Rectal smooth muscle tissue (tissue), 1 donor: ENCODE measurements around the gene MEA1.
A peak's percentile ranks its signal among the peaks of the same experiment; 100 is the strongest.
"Not testable (repeated sequence)": the region's sequence is repeated elsewhere in the genome, so short reads cannot be mapped to it uniquely, and the experiment has no call there.

Experiments
- H3K27ac ChIP-seq: one replicate; pipeline ENCODE4 v1.7.0; 2013; ENCODE audit warnings: low read depth, low read length, inconsistent platforms
- H3K27me3 ChIP-seq: one replicate; pipeline ENCODE4 v1.7.0; 2013; ENCODE audit warnings: low read length; ENCODE audit not compliant: control insufficient read depth, insufficient read depth
- H3K36me3 ChIP-seq: one replicate; pipeline ENCODE4 v1.7.0; 2013; ENCODE audit warnings: low read length; ENCODE audit not compliant: control insufficient read depth, insufficient read depth
- H3K4me1 ChIP-seq: one replicate; pipeline ENCODE4 v1.7.0; 2013; ENCODE audit warnings: low read length; ENCODE audit not compliant: control insufficient read depth, insufficient read depth
- H3K4me3 ChIP-seq: one replicate; pipeline ENCODE4 v1.7.0; 2013; ENCODE audit warnings: low read length
- H3K9ac ChIP-seq: one replicate; pipeline ENCODE4 v1.7.0; 2013; ENCODE audit warnings: low read length

MEA1 gene

GRCh38 chr6:43052842-43053544 lies 39.2 kb upstream of the MEA1 start:
- peaks cover 17% of the 10 kb centered on the region for H3K36me3 ChIP-seq
- no peaks in the 10 kb centered on the region for H3K27me3 ChIP-seq
- peak overlapping the region; percentile 96 for H3K9ac ChIP-seq
- H3K4me3 ChIP-seq, result peak overlapping the region; percentile 90
- H3K27ac ChIP-seq, result peak overlapping the region; percentile 83
- H3K4me1 ChIP-seq, result peaks cover 6% of the 10 kb centered on the region

- H3K4me3 ChIP-seq, result peak overlapping the region; percentile 90
These were observed 38.6 kb upstream of the MEA1 start for GRCh38 chr6:43052225-43052841.

GRCh38 chr6:43050981-43051380 lies 37.2 kb upstream of the MEA1 start:
- H3K9ac ChIP-seq, result no peak overlapping the region
- no peaks in the 10 kb centered on the region for H3K27me3 ChIP-seq
- H3K4me3 ChIP-seq, result no peak overlapping the region
- H3K36me3 ChIP-seq, result peaks cover 14% of the 10 kb centered on the region
- H3K4me1 ChIP-seq, result peaks cover 6% of the 10 kb centered on the region
- H3K27ac ChIP-seq, result no peak overlapping the region

More at GRCh38 chr6:43052225-43052841, 38.6 kb upstream of the MEA1 start:
- Histone ChIP-seq H3K9ac (no peak overlapping the region), H3K36me3 (peaks cover 17% of the 10 kb centered on the region), H3K27me3 (no peaks in the 10 kb centered on the region), H3K27ac (peak overlapping the region; percentile 83), H3K4me1 (peaks cover 6% of the 10 kb centered on the region)

- no peak overlapping the region for H3K27ac ChIP-seq
- no peak overlapping the region for H3K4me3 ChIP-seq
- H3K36me3 ChIP-seq, result peaks cover 17% of the 10 kb centered on the region
- no peak overlapping the region for H3K9ac ChIP-seq
- no peaks in the 10 kb centered on the region for H3K4me1 ChIP-seq
- no peaks in the 10 kb centered on the region for H3K27me3 ChIP-seq
These were observed 34.3 kb upstream of the MEA1 start for GRCh38 chr6:43047998-43048397.

GRCh38 chr6:43045371-43045930 lies 31.7 kb upstream of the MEA1 start:
- no peak overlapping the region for H3K4me3 ChIP-seq
- no peaks in the 10 kb centered on the region for H3K27me3 ChIP-seq
- no peaks in the 10 kb centered on the region for H3K4me1 ChIP-seq
- no peak overlapping the region for H3K9ac ChIP-seq
- H3K36me3 ChIP-seq, result peaks cover 21% of the 10 kb centered on the region
- H3K27ac ChIP-seq, result no peak overlapping the region

GRCh38 chr6:43043310-43043709 lies 29.6 kb upstream of the MEA1 start:
- no peak overlapping the region for H3K4me3 ChIP-seq
- peaks cover 17% of the 10 kb centered on the region for H3K36me3 ChIP-seq
- no peaks in the 10 kb centered on the region for H3K27me3 ChIP-seq
- H3K9ac ChIP-seq, result no peak overlapping the region
- no peak overlapping the region for H3K27ac ChIP-seq
- H3K4me1 ChIP-seq, result no peaks in the 10 kb centered on the region

- not testable (repeated sequence) for H3K4me1 ChIP-seq, H3K27ac ChIP-seq
- H3K36me3 ChIP-seq, result peaks cover 29% of the 10 kb centered on the region
These were observed 27.7 kb upstream of the MEA1 start for GRCh38 chr6:43041475-43041874.

GRCh38 chr6:43040542-43041257 lies 27.0 kb upstream of the MEA1 start:
- no peak overlapping the region for H3K4me3 ChIP-seq
- H3K4me1 ChIP-seq, result no peaks in the 10 kb centered on the region
- no peak overlapping the region for H3K27ac ChIP-seq
- H3K9ac ChIP-seq, result no peak overlapping the region
- no peaks in the 10 kb centered on the region for H3K27me3 ChIP-seq
- peaks cover 25% of the 10 kb centered on the region for H3K36me3 ChIP-seq

More at GRCh38 chr6:43041475-43041874, 27.7 kb upstream of the MEA1 start:
- not testable (repeated sequence) for H3K9ac ChIP-seq, H3K4me3 ChIP-seq, H3K27me3 ChIP-seq

- no peak overlapping the region for H3K9ac ChIP-seq
- peaks cover 22% of the 10 kb centered on the region for H3K36me3 ChIP-seq
- no peak overlapping the region for H3K4me3 ChIP-seq
- no peaks in the 10 kb centered on the region for H3K27me3 ChIP-seq
- H3K27ac ChIP-seq, result no peak overlapping the region
- H3K4me1 ChIP-seq, result no peaks in the 10 kb centered on the region
These were observed 25.0 kb upstream of the MEA1 start for GRCh38 chr6:43038727-43039126.

GRCh38 chr6:43037706-43038105 lies 24.0 kb upstream of the MEA1 start:
- H3K4me3 ChIP-seq, result no peak overlapping the region
- H3K4me1 ChIP-seq, result no peaks in the 10 kb centered on the region
- no peak overlapping the region for H3K9ac ChIP-seq
- H3K36me3 ChIP-seq, result peaks cover 22% of the 10 kb centered on the region
- H3K27ac ChIP-seq, result no peak overlapping the region
- no peaks in the 10 kb centered on the region for H3K27me3 ChIP-seq

- Histone ChIP-seq H3K36me3 (peaks cover 24% of the 10 kb centered on the region), H3K27ac (no peak overlapping the region), H3K4me1 (no peaks in the 10 kb centered on the region), H3K27me3 (no peaks in the 10 kb centered on the region), H3K9ac (no peak overlapping the region), H3K4me3 (no peak overlapping the region)
These were observed 23.5 kb upstream of the MEA1 start for GRCh38 chr6:43037197-43037596.

- Histone ChIP-seq H3K27ac (no peak overlapping the region), H3K27me3 (no peaks in the 10 kb centered on the region), H3K9ac (no peak overlapping the region), H3K4me3 (no peak overlapping the region), H3K4me1 (no peaks in the 10 kb centered on the region), H3K36me3 (peaks cover 24% of the 10 kb centered on the region)
These were observed 23.0 kb upstream of the MEA1 start for GRCh38 chr6:43036712-43037111.
